Measurements from ENCODE around the gene GALNT1. TPM values are rescaled to one million over a fixed set of nuclear protein-coding genes. Genes with fewer than 3 reads are reported as not detected.
"Not testable (repeated sequence)": the region's sequence is repeated elsewhere in the genome, so short reads cannot be mapped to it uniquely, and the experiment has no call there.

The GALNT1 gene
- polyA plus RNA-seq, 4 donors = 18.4 to 178 (median 36.3) TPM

DNA sequence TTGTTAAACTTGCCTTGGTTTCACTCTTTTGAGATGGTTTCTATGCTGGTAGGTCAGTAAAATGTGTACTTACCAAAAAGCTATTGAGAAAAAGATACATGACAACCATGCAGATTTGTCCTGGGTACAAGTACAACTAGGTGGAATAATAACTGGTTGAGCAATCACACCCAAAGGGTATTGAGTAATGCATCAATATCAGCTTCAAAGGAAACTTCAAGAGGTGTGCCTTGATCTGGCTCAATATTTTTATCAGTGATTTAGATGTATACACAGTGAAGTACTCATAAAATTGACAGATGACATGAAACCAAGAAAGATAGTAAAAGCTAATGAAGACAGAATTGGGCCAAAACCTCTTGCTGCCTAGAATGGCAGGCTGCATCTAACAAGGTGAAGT, 21.7 kb upstream of the GALNT1 start:
- Histone ChIP-seq H3K4me1 (ENCODE audit: control insufficient read depth in 3 of 3, insufficient read depth in 2 of 3, low read depth in 1 of 3, low read length in 2 of 3) (peaks cover 0 to 9% (median 3%) of the 10 kb centered on the region in 3 donors), H3K27me3 (ENCODE audit: control insufficient read depth in 3 of 3, insufficient read depth in 3 of 3, low read length in 3 of 3) (no peaks in the 10 kb centered on the region), H3K9me3 (ENCODE audit: control insufficient read depth in 2 of 2, insufficient read depth in 1 of 2, low read depth in 1 of 2, low read length in 1 of 2) (peaks cover 0 to under 1% of the 10 kb centered on the region in 2 donors)

GRCh38 chr18:35564795-35565453, 16.6 kb upstream of the GALNT1 start:
- Histone ChIP-seq H3K9me3 (ENCODE audit: control insufficient read depth in 2 of 2, insufficient read depth in 1 of 2, low read depth in 1 of 2, low read length in 1 of 2) (no peaks in the 10 kb centered on the region), H3K27me3 (ENCODE audit: control insufficient read depth in 3 of 3, insufficient read depth in 3 of 3, low read length in 3 of 3) (no peaks in the 10 kb centered on the region), H3K36me3 (ENCODE audit: control insufficient read depth in 3 of 3, insufficient read depth in 2 of 3, low read depth in 1 of 3, low read length in 3 of 3) (no peaks in the 10 kb centered on the region), H3K27ac (ENCODE audit: low read depth in 1 of 3, low read length in 2 of 3) (no peak overlapping the region), H3K4me1 (ENCODE audit: control insufficient read depth in 3 of 3, insufficient read depth in 2 of 3, low read depth in 1 of 3, low read length in 2 of 3) (peaks cover 0 to 3% (median 0%) of the 10 kb centered on the region in 3 donors), H3K4me3 (ENCODE audit: low read depth in 1 of 3, low read length in 3 of 3) (no peak overlapping the region)
- DNase-seq = no peak
- WGBS, 3 donors = 68 to 92% (median 80%) methylated on average over 3 of the region's 3 CpGs
- no peak for FAIRE-seq

More for the DNA sequence above, 21.7 kb upstream of the GALNT1 start:
- no peaks in the 10 kb centered on the region for H3K36me3 ChIP-seq (ENCODE audit: control insufficient read depth in 3 of 3, insufficient read depth in 2 of 3, low read depth in 1 of 3, low read length in 3 of 3)
- FAIRE-seq (no peak), DNase-seq (peak; percentile 72 to 84)
- no peak overlapping the region for H3K4me3 ChIP-seq (ENCODE audit: low read depth in 1 of 3, low read length in 3 of 3)
- H3K27ac ChIP-seq (ENCODE audit: low read depth in 1 of 3, low read length in 2 of 3) = no peak overlapping the region

DNA sequence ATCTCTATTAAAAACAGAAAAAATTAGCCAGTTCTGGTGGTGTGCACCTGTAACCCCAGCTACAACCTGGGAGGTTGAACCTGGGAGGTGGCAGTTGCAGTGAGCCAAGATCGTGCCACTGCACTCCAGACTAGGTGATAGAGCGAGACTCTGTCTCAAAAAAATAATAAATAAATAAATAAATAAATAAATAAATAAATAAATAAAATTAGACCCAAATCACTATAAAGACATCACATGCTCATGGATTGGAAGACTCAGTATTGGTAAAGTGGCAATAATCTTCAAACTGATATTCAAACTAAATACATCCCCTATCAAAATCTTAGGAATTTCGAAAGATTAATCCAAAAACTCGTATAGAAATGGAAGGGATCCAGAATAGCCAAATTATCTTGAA, 15.5 kb upstream of the GALNT1 start:
- FAIRE-seq (no peak), DNase-seq (no peak)
- Histone ChIP-seq H3K27me3 (ENCODE audit: control insufficient read depth in 3 of 3, insufficient read depth in 3 of 3, low read length in 3 of 3) (no peaks in the 10 kb centered on the region), H3K4me3 (ENCODE audit: low read depth in 1 of 3, low read length in 3 of 3) (no peak overlapping the region), H3K4me1 (ENCODE audit: control insufficient read depth in 3 of 3, insufficient read depth in 2 of 3, low read depth in 1 of 3, low read length in 2 of 3) (no peaks in the 10 kb centered on the region), H3K9me3 (ENCODE audit: control insufficient read depth in 2 of 2, insufficient read depth in 1 of 2, low read depth in 1 of 2, low read length in 1 of 2) (no peaks in the 10 kb centered on the region), H3K27ac (ENCODE audit: low read depth in 1 of 3, low read length in 2 of 3) (no peak overlapping the region), H3K36me3 (ENCODE audit: control insufficient read depth in 3 of 3, insufficient read depth in 2 of 3, low read depth in 1 of 3, low read length in 3 of 3) (no peaks in the 10 kb centered on the region)
- 90 to 93% (median 93%) methylated on average over 4 of the region's 4 CpGs for WGBS, 3 donors

- WGBS, 3 donors = 19 to 53% (median 20%) methylated on average over 2 of the region's 2 CpGs
- H3K9me3 ChIP-seq (ENCODE audit: control insufficient read depth in 2 of 2, insufficient read depth in 1 of 2, low read depth in 1 of 2, low read length in 1 of 2) = no peaks in the 10 kb centered on the region
- no peak overlapping the region for H3K4me3 ChIP-seq (ENCODE audit: low read depth in 1 of 3, low read length in 3 of 3)
- H3K27ac ChIP-seq (ENCODE audit: low read depth in 1 of 3, low read length in 2 of 3) = no peak overlapping the region
- FAIRE-seq (no peak), DNase-seq (peak in 1 of 2 donors; percentile 56)
- H3K27me3 ChIP-seq (ENCODE audit: control insufficient read depth in 3 of 3, insufficient read depth in 3 of 3, low read length in 3 of 3) = no peaks in the 10 kb centered on the region
- no peaks in the 10 kb centered on the region for H3K4me1 ChIP-seq (ENCODE audit: control insufficient read depth in 3 of 3, insufficient read depth in 2 of 3, low read depth in 1 of 3, low read length in 2 of 3)
- no peaks in the 10 kb centered on the region for H3K36me3 ChIP-seq (ENCODE audit: control insufficient read depth in 3 of 3, insufficient read depth in 2 of 3, low read depth in 1 of 3, low read length in 3 of 3)
These were observed 11.4 kb upstream of the GALNT1 start for GRCh38 chr18:35570182-35570581.

DNA sequence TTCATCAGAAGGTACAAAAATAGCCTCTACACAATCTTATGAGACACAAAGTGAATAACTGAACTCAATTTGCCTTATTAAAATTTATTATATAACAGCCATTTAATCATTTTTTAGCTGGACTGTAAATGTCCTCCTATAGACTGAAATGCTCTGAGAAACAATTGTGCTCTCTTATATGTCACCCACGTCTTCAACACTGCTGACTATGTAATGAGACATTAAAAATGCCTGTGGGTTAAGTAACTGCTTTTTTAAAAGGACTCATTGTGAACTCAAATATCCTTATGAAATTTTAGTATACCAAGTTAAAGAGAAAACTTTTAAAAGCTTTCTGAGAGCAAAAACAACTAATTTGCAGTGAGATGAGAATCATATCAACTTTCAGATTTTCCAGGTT, 10.4 kb upstream of the GALNT1 start:
- FAIRE-seq (no peak), DNase-seq (no peak)
- Histone ChIP-seq H3K27me3 (ENCODE audit: control insufficient read depth in 3 of 3, insufficient read depth in 3 of 3, low read length in 3 of 3) (no peaks in the 10 kb centered on the region), H3K4me3 (ENCODE audit: low read depth in 1 of 3, low read length in 3 of 3) (no peak overlapping the region), H3K27ac (ENCODE audit: low read depth in 1 of 3, low read length in 2 of 3) (no peak overlapping the region), H3K36me3 (ENCODE audit: control insufficient read depth in 3 of 3, insufficient read depth in 2 of 3, low read depth in 1 of 3, low read length in 3 of 3) (no peaks in the 10 kb centered on the region), H3K4me1 (ENCODE audit: control insufficient read depth in 3 of 3, insufficient read depth in 2 of 3, low read depth in 1 of 3, low read length in 2 of 3) (no peaks in the 10 kb centered on the region), H3K9me3 (ENCODE audit: control insufficient read depth in 2 of 2, insufficient read depth in 1 of 2, low read depth in 1 of 2, low read length in 1 of 2) (peaks cover 0 to 3% of the 10 kb centered on the region in 2 donors)
- 88 to 95% (median 91%) methylated on average over 1 of the region's 1 CpG for WGBS, 3 donors

- 75 to 93% (median 91%) methylated on average over 6 of the region's 6 CpGs for WGBS, 3 donors
- Histone ChIP-seq H3K36me3 (ENCODE audit: control insufficient read depth in 3 of 3, insufficient read depth in 2 of 3, low read depth in 1 of 3, low read length in 3 of 3) (no peaks in the 10 kb centered on the region), H3K9me3 (ENCODE audit: control insufficient read depth in 2 of 2, insufficient read depth in 1 of 2, low read depth in 1 of 2, low read length in 1 of 2) (peaks cover 0 to 3% of the 10 kb centered on the region in 2 donors), H3K4me1 (ENCODE audit: control insufficient read depth in 3 of 3, insufficient read depth in 2 of 3, low read depth in 1 of 3, low read length in 2 of 3) (no peaks in the 10 kb centered on the region), H3K27me3 (ENCODE audit: control insufficient read depth in 3 of 3, insufficient read depth in 3 of 3, low read length in 3 of 3) (no peaks in the 10 kb centered on the region), H3K27ac (ENCODE audit: low read depth in 1 of 3, low read length in 2 of 3) (no peak overlapping the region), H3K4me3 (ENCODE audit: low read depth in 1 of 3, low read length in 3 of 3) (no peak overlapping the region)
- no peak for FAIRE-seq
- no peak for DNase-seq
These were observed 8.9 kb upstream of the GALNT1 start for GRCh38 chr18:35572644-35573043.

GRCh38 chr18:35573531-35573930, 8.0 kb upstream of the GALNT1 start:
- Histone ChIP-seq H3K27me3 (ENCODE audit: control insufficient read depth in 3 of 3, insufficient read depth in 3 of 3, low read length in 3 of 3) (no peaks in the 10 kb centered on the region), H3K36me3 (ENCODE audit: control insufficient read depth in 3 of 3, insufficient read depth in 2 of 3, low read depth in 1 of 3, low read length in 3 of 3) (no peaks in the 10 kb centered on the region), H3K9me3 (ENCODE audit: control insufficient read depth in 2 of 2, insufficient read depth in 1 of 2, low read depth in 1 of 2, low read length in 1 of 2) (peaks cover 0 to 3% of the 10 kb centered on the region in 2 donors), H3K27ac (ENCODE audit: low read depth in 1 of 3, low read length in 2 of 3) (no peak overlapping the region), H3K4me1 (ENCODE audit: control insufficient read depth in 3 of 3, insufficient read depth in 2 of 3, low read depth in 1 of 3, low read length in 2 of 3) (peaks cover 0 to 4% (median under 1%) of the 10 kb centered on the region in 3 donors), H3K4me3 (ENCODE audit: low read depth in 1 of 3, low read length in 3 of 3) (no peak overlapping the region)
- peak in 1 of 2 donors; percentile 27 for DNase-seq
- 71 to 95% (median 76%) methylated on average over 2 of the region's 2 CpGs for WGBS, 3 donors
- FAIRE-seq = no peak

- not testable (repeated sequence) for H3K36me3 ChIP-seq (ENCODE audit: control insufficient read depth in 3 of 3, insufficient read depth in 2 of 3, low read depth in 1 of 3, low read length in 3 of 3); H3K27me3 ChIP-seq (ENCODE audit: control insufficient read depth in 3 of 3, insufficient read depth in 3 of 3, low read length in 3 of 3); H3K9me3 ChIP-seq (ENCODE audit: control insufficient read depth in 2 of 2, insufficient read depth in 1 of 2, low read depth in 1 of 2, low read length in 1 of 2); DNase-seq; FAIRE-seq; H3K27ac ChIP-seq (ENCODE audit: low read depth in 1 of 3, low read length in 2 of 3); H3K4me3 ChIP-seq (ENCODE audit: low read depth in 1 of 3, low read length in 3 of 3)
- peaks cover 0 to 22% (median 2%) of the 10 kb centered on the region in 3 donors for H3K4me1 ChIP-seq (ENCODE audit: control insufficient read depth in 3 of 3, insufficient read depth in 2 of 3, low read depth in 1 of 3, low read length in 2 of 3)
- WGBS, 3 donors = 85 to 94% (median 90%) methylated on average over 6 of the region's 6 CpGs
These were observed 5.2 kb upstream of the GALNT1 start for GRCh38 chr18:35576240-35576845.

Measured in small intestine (tissue), 7 donors.